ENCODE results near the gene SHISA6.

DNA sequence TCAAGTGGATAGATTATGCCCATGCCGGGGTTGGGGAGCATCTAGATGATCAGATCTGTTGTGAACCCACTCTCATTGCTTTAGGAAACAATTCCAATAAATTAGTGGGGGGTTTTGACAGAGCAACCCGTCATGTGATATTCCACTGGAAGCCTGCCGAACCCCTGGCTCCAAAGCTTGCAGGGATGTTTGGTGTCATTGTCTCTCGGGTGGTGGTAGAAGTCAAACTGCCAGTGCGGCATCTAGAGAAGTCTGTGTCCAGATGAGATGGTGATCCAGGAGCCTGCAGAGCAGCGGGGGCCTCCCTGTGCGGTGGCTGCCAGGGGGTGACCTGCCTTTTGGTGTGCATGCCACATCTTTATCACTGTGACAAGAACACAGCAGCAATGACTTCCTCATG is 91.7 kb downstream of the SHISA6 start:
- TF ChIP-seq, protein P1, sequence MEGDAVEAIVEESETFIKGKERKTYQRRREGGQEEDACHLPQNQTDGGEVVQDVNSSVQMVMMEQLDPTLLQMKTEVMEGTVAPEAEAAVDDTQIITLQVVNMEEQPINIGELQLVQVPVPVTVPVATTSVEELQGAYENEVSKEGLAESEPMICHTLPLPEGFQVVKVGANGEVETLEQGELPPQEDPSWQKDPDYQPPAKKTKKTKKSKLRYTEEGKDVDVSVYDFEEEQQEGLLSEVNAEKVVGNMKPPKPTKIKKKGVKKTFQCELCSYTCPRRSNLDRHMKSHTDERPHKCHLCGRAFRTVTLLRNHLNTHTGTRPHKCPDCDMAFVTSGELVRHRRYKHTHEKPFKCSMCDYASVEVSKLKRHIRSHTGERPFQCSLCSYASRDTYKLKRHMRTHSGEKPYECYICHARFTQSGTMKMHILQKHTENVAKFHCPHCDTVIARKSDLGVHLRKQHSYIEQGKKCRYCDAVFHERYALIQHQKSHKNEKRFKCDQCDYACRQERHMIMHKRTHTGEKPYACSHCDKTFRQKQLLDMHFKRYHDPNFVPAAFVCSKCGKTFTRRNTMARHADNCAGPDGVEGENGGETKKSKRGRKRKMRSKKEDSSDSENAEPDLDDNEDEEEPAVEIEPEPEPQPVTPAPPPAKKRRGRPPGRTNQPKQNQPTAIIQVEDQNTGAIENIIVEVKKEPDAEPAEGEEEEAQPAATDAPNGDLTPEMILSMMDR (optimal IDR thresholded peaks at IDR 0.05 in 1 of 3, IDR thresholded peaks at IDR 0.05 in 1 of 3, conservative IDR thresholded peaks at IDR 0.05 in 1 of 3; ENCODE audit: extremely low read depth in 1 of 3, insufficient read depth in 2 of 3, low read length in 3 of 3) = no peak
- TF ChIP-seq EZH2 (IDR thresholded peaks at IDR 0.05; ENCODE audit: low read length) = no peak
